NT2/D1 (cell line): ENCODE measurements around the gene PLEKHA3.

Source experiments
- SUZ12 ChIP-seq: IDR thresholded peaks from 2 replicates; pipeline ENCODE4 v1.6.1; 2011; ENCODE audit not compliant: insufficient read length, insufficient read depth; ENCODE audit errors: extremely low read depth
- YY1 ChIP-seq: IDR thresholded peaks from 2 replicates; pipeline ENCODE4 v1.6.1; 2011; ENCODE audit not compliant: insufficient read length, insufficient read depth
- ZNF274 ChIP-seq: IDR thresholded peaks from 2 replicates; pipeline ENCODE4 v1.6.1; 2011; ENCODE audit warnings: mild to moderate bottlenecking, low read depth, low read length

GRCh38 chr2:178450524-178450773 is 29.8 kb upstream of the PLEKHA3 start:
- TF ChIP-seq YY1 = no peak
- no peak for TF ChIP-seq ZNF274
- no peak for TF ChIP-seq SUZ12
